ENCODE measurements around the gene CLEC16A.

Gene CLEC16A

GRCh38 chr16:11087691-11088073 lies 143.3 kb downstream of the CLEC16A start:
- no peak for TF ChIP-seq CTCF (conservative IDR thresholded peaks at IDR 0.05; ENCODE audit: low read depth, low read length)
- no peak overlapping the region for H3K4me3 ChIP-seq (ENCODE audit: low read depth, low read length)
- no peak for DNase-seq (ENCODE audit: low read depth)

- H3K4me3 ChIP-seq (ENCODE audit: low read depth, low read length), result no peak overlapping the region
- DNase-seq (ENCODE audit: low read depth), result peak; percentile 49
- no peak for TF ChIP-seq CTCF (conservative IDR thresholded peaks at IDR 0.05; ENCODE audit: low read depth, low read length)
These were observed 143.8 kb downstream of the CLEC16A start for GRCh38 chr16:11088074-11088730.

GRCh38 chr16:11088831-11089230 lies 144.5 kb downstream of the CLEC16A start:
- DNase-seq (ENCODE audit: low read depth), result no peak
- no peak overlapping the region for H3K4me3 ChIP-seq (ENCODE audit: low read depth, low read length)
- TF ChIP-seq CTCF (conservative IDR thresholded peaks at IDR 0.05; ENCODE audit: low read depth, low read length), result no peak

- DNase-seq (ENCODE audit: low read depth), result peak; percentile 50
- no peak overlapping the region for H3K4me3 ChIP-seq (ENCODE audit: low read depth, low read length)
- no peak for TF ChIP-seq CTCF (conservative IDR thresholded peaks at IDR 0.05; ENCODE audit: low read depth, low read length)
These were observed 145.2 kb downstream of the CLEC16A start for GRCh38 chr16:11089504-11090124.

- DNase-seq (ENCODE audit: low read depth), result no peak
- no peak for TF ChIP-seq CTCF (conservative IDR thresholded peaks at IDR 0.05; ENCODE audit: low read depth, low read length)
- H3K4me3 ChIP-seq (ENCODE audit: low read depth, low read length), result no peak overlapping the region
These were observed 145.9 kb downstream of the CLEC16A start for GRCh38 chr16:11090232-11090631.

- H3K4me3 ChIP-seq (ENCODE audit: low read depth, low read length), result no peak overlapping the region
- DNase-seq (ENCODE audit: low read depth), result no peak
- TF ChIP-seq CTCF (conservative IDR thresholded peaks at IDR 0.05; ENCODE audit: low read depth, low read length), result no peak
These were observed 146.8 kb downstream of the CLEC16A start for GRCh38 chr16:11091021-11091785.
